HG02571 (cell line): ENCODE data around the gene FYCO1.

Experiments
- ATAC-seq: cut with Tn5 transposase; IDR thresholded peaks from one replicate; pipeline ENCODE4 v1.9.1; 2021; ENCODE audit warnings: mild to moderate bottlenecking, moderate library complexity; ENCODE audit not compliant: unreplicated experiment

Gene FYCO1

DNA sequence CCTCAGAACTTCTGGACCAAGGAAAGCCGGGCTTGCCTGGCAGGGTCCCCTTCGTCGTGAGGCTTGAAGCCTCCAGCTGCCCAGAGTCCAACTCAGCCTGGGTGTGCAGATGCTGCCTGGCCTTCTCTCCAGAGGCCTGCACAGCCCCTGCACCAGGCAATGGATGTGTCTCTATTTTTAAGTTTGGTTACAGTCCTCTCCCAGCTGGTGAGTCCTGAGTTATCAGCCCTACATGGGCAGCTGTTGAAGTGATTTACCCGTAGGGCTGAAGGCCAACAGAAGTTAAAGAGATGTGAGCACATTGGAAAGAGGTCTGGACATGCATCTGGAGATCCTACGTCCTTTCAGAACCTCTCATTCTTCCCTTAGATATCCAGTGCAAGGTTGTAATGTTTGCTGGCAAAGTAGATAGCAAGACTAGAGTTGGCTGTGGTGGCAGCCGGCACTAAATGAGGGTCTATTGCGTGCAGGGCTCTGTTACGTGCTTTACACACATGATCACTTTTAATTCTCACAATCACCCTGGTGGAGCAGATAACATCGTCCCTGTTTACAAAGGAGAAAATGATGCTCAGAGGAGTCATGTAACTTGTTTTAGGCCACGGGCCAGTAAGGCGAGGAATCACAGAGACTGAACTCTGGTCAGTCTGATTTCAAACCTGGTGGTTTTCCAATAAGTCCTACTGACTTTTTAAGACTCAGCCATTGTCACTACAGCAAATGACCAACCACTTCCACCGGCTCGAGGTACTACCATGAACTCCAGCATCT is 9.9 kb downstream of the FYCO1 start:
- no peak for ATAC-seq

DNA sequence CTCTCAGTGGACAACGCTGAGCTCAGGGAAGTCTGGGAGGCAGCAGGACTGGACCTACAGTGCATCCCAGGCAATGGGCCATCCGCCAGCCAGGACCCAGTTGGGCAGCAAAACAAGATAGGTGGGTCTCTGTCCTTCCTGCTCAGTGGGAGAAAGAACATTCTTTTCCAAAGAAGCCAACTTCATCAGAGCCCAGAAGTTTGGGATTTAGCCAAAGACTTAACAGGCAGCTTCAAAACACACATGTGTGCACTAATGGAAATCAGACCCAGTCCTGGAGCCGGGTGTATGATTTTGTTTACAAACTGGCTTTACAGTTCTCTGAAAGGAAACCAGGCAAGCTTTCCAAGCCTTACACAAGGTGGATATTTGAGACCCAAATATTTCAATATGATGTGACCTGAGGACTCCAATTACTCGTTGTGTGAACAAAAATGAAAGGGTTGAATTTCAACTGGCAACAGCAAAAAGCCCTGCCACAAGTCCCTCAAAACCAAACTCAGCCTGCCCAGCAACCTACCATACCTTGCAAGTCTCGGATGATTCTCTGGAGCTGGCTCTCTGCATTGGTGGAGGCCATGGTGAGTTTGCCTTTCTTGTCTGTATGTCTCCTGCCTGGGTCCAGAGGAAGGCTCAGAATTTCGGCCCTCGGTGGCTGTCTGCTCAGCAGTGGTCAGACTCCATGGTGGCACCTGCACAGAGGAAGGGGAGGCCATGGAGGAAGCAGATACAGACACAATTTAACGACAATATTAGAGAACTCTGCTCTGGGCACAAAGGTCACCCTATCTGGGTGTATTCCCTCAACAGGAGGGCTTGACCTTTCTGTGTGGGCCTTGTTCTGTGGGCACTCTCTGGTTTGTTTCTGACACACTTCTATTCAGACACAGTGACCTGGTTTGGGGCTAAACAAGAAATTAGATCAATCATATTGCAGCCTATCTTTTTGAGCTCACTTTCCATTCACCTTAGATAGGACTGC is 11.0 kb downstream of the FYCO1 start:
- no peak for ATAC-seq

DNA sequence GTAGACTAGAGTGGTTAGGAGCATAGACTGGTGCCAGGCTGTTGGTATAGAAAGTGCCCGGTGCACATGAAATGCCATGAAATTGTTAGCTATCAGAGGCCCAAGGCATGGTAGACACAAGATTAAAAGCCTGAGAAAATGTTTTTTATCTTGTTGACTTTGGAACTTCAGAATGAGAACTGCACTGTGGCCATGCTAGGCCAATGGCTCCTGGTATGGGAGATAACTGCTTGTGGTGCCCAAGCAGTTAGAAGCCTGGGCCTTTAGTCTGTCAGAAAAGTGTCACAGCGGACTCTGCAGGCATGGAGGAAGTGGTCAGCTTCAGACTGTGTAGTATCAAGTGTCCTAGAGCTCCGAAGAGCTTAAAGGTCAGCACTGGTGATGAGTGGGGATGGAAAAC is 11.9 kb downstream of the FYCO1 start:
- no peak for ATAC-seq

DNA sequence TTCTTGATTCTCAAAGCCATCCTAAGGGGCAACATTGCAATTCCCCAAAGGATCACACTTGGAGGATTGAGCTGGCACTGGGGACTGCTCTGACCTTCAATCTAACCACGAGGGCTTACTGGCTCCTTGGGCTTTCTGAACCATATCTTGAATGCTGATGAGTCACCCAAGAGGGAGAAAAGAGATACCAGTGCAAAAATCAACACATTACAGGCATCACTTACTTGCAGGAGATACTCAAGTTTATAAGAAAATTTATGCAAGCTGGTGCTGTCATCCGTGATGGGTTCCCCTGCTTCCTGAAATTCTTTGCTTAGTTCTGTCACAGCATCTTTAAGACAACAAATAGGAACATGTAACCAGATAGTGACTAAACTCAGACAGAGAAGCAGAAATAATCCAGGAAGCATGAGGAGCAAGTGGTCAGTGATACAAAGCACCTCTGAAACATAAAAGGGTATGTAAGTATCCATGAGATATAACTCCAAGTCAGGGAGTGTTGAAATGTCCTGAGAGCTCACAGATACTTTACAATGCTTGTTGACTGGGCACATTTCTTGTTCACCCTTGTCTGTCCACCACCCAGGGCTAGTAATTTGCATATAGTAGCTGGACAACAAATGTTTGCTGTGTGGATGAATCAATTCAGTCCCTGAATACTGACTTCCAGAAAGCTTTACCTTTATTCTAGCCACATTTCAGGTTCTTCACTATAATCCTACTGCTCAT is 14.1 kb downstream of the FYCO1 start:
- no peak for ATAC-seq

DNA sequence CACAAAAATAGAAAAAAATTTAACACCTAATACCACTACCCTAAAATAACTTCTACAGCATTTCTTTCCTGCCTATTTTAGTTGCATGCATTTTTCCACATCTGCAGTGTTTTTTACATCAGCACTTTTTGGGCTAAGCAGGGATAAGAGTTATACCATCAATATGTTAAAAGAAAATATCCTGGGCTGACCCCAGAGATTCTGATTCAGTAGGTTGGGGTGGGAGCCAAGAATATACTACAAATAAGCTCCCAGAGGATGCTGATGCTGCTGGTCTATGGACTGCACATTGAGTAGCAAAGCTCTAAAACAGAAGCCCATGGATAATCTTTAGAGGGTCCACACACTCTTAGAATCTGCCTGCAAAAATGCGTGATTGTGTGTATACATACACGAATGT is 14.8 kb downstream of the FYCO1 start:
- no peak for ATAC-seq

DNA sequence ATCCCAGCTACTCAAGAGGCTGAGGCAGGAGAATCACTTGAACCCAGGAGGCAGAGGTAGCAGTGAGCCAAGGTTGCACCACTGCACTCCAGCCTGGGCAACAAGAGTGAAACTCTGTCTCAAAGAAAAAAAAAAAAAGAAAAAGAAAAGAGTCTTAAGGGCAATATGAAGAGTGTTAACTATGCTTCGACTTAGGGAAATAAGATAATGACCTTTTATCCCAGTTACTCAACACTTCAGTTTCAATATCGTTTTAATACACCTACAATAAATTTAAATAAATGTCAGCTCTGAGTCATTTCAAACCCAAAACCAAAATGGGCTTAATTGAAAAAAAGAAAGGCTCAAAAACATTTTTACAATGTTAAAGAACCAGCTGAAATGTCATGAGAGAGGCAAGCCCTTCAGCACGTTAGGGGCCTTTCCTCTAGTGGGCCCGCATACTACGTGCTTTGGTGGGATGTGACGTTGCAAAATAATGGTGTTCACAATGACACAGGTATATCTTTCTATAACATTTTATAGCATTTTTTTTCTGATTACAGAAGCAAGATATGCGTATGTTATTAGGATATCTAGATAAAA is 15.3 kb downstream of the FYCO1 start:
- ATAC-seq, result no peak

DNA sequence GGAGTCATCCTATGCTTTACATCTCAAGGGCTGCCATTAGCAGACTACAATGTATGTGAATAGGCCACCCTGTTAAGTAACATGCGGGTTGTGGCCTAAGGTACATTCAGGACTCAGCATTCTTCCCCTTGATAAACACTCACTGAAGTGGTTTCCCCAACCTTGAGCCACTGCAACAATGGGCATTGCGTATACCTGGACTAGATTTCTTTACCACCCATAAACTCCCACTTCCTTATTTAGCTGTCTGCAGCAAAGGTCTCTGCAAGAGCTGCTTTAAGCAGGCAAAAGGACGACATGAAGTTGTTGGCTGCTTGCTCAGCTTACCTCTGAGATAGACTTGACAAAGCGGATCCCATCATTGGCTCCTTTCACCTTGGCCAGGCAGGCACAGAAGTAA is 16.2 kb downstream of the FYCO1 start:
- no peak for ATAC-seq

DNA sequence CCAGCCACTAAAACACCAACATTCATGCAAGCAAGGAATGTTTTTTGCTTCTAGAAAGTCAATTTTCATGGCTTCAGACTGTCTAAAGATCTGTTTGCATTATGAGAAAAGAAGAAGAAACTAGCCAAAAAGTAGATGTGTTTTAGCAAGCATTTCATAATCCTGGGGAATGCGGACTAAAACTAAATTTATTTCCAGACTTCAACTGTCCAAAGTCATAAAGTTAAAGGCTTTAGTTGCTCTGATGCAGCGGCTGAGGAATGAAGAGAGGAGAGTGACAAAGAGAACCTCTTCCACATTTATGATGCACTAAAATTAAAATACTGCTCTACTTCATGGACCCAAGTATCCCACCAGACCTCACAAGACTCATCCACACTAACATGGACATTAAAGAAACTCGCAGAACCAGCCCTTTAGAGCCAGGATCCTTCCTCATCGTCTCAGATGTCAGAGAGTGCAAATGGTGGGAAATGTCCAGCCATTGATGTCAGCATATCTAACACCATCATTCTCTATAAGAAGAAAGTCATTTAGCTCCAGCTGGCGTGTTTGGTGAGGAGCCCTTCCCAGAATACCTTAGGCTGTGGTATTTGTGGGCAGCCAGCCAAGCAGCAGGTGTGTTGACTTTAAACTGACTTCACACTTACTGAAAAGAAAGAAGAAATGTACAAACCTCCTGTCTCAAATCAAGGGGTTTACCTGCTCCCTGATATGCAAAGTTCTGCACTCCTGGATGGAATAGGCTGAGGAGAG is 17.4 kb downstream of the FYCO1 start:
- no peak for ATAC-seq

DNA sequence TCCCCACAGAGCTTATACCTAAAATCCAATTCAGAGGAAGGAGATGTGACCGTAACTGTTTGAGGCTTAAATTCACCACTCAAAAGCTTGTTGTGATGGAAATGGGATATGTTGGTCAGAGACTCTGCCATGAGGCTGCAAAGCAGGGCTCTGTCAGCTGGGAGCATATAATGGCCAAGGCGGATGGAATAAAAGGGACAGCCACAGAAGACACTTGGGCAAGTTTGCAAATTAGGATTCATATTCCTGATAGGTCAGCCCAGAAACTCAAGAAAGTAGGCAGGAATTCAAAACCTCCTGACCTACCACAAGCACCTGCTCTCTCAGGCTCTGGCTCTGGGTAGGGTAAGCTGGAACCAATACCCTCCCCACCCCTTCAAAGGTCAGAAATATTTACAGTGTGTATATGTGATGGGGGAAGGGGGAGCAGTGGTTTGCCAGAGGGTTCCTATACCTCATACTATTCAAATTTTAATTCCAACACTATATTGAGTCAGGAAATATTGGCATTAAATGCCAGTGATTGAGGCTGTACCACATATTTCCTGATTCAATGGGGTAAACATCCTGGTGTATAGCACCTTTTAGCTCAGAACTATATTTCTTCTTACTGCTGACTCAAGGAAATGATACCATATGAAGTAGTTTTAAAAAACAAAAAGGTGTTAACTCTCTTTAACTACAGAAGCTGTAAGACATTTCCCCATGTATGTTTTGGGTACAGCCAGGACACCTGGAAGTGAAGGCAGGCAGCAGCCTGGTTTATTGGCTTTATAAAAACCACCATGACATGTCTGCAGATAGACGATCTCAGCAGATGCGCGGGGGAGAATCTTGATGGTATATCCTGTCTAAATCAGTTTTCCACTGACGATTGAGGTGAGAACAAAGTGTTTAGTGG is 19.2 kb downstream of the FYCO1 start:
- no peak for ATAC-seq

DNA sequence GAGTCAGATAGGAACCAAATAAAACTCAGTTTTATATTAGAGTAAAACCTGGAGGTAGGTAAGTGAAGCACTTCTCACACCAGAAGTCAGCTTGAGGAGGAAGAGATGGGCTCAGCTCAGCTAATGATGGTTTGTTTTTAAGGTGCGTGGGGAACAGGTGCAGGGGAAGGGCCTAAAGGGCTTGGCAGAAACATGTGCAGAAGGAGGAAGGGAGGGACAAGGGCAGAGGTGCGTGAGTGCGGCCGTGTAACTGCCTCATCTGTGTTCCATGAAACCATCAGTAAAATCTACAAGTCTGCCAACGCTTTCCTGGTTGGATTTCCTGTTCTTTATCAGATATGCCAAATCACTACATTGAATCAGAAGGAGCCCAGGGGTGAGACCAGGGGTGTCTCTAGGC is 19.9 kb downstream of the FYCO1 start:
- no peak for ATAC-seq

DNA sequence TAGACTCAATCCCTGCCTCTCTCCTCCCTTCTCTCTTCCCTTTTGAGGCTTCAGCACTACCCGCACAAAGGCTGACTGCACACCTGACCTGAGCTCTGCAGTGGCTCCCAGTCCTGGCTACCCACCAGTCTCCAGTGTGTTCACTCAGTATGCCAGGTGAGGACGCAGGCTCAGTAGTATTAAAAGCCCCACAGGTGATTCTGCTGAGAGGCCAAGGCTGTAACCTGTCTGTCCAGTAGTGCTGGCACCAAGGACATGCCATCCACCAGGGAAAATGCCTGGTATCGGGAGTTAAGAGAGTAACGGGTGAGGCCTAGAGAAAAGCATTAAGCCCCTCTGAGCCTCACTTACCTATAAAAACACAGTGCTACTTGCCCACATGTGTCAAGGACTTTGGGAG is 20.9 kb downstream of the FYCO1 start:
- no peak for ATAC-seq

DNA sequence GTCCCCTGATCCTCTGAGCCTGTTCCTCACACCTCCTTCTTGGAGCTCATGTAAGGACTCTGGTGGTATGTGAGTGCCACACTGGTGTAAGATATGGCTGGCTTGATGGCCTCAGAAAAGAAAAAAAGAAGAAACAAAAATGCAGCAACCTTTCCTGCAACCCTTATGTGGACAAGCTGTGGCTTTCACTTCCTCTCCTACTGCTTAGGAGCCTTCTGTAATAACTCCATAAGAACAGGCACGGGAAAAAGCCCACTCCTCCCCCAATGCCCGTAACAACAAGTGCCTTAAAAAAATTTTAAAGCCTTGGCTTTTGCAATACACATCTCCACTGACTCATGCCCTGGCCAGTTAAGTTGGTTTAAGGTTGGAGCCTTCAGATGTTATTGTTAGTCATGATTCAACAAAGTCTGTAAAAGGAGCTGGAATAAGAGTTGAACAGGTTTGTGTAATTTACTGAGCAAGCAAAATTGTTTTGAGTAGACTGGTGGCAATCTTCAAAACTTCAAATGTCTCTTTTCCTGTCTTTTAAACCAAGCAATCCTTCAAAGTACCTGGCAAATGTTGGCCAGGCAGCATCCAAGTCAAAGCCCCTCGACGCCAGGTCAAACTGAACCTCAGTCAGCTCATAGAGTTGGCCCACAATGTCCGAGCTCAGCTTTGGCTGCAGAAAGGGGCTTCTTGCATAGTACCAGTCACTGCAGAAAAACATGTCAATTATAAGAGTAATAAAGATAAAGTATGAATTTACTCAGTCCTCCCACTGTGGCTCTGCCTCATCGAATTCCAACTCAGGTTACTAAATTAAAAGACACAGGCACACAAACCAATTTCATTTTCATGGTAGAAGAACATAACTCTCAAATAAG is 22.9 kb downstream of the FYCO1 start:
- ATAC-seq, result no peak

DNA sequence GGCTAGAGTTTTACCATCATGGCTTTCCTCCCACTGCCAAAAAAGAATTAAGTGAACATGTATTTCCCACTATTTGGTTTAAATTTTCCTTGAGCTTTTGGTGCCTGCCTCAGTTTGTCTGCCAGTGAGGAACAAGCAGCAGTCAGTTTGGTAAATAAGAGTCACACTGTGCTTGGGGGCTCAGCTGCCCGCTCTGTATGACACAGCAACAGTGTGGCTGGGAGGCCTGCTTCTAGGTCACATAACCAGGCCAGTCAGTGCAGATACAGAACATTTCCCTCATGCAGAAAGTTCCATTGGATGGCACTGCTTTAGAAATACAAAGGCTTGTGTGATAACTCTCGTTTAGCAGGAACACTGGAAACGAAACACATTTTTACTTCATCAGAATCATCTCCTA is 25.7 kb downstream of the FYCO1 start:
- no peak for ATAC-seq

DNA sequence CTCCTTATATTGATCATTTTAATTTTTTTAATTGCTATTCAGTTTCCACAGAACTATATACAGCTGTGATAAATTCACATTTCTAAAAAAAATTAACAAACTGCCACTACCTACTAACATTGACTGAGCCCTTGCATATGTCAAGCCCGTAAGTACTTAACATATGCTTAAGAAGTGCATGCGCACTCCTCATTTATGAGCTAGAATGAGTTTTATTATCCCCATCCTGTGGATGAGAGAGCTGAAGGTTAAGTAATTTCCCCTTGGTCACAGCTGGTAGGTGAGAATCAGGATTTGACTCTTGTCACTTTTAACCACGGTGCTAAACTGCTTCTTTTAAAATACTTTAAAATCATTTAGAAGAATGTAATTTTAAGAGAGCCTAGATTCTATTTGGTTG is 26.5 kb downstream of the FYCO1 start:
- no peak for ATAC-seq

DNA sequence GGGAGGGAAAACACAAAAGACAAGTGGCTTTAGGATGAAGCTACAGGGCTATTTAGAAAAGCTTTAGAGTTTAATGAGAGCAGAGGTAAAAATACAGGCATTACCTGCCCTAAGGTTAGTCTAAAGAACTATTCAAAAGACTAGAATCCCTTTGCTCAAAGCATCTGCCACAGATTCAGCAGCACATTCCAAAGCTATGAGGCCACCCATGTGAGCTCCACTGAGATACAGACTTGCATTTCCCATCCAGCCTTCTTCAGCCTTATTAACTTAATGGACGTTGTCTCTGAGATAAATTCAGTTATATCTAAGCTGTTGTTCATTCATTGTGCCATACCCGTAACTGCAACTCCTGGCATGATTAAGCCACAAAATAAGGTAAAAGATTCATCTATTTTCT is 26.9 kb downstream of the FYCO1 start:
- ATAC-seq, result no peak

DNA sequence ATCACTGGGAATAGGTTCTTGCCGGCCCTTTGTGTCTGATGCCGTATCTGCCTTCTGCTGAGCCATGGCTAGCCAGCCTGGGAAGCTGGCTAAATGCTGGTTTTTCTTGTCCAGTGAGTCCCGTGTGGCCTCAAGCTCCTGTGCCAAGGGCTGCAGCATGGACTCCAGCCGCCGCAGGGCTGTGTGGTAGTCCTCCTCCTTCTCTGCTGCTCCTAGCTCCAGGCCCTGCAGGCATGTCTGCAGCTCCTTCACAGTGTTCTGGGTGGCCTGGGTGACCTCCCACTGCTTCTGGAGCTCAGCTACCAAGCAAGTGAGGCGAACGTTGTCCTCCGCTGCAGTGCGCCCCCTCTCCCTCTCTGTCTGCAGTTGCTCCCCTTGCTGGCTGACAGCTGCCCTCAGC is 27.5 kb downstream of the FYCO1 start:
- no peak for ATAC-seq

DNA sequence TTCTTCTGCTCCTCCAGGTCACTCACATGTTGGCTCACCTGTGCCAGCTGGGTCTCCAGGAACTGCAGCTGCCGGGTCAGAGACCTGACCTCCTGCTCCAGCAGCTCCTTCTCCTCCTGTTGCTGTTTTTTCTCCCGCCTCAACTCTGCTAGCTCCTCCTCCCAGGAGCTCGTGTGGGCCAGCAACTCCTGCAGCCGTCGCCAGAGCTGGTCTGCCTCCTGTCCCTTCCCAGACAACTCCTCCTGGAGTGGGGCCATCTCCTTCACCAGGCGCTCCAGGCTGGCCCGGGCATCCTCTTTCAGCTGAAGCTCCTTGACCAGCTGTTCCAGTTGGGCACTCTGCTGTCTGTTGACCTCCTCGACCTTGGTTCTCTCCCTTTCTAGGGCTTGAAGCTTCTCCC is 27.9 kb downstream of the FYCO1 start:
- no peak for ATAC-seq

DNA sequence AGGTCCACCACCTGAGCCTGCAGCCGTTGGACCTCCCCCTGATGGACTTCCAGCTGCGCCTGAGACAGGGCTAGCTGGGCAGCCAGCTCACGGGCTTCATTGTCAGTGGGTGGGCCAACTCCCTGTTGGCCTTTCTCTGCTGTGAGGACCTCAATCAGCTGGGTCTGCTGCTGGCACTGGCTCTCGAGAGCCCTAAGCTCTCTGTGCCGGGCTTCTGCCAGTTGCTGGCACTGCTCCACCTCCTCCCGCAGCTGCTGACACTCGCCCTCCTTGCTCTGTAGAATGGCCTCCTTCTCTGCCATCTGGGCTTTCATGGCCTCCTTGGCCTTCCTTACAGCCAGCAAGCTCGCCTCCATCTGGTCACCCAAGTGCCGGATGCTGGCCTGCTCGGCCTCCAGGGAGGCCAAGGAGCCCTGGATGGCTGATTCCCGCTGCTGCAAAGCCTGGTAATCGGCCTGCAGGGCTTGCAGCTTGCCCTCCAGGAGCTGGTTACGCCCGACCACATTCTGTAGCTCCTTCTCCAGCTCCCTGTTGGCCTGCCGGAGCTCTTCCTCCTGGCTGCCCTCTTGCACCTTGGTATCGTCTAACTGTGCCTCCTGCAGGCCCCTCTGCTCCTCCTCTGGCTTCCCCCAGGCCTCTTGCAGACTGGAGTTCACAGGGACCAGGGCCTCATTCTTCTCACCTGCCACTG is 28.5 kb downstream of the FYCO1 start:
- no peak for ATAC-seq
